ENCODE data around the gene NDUFA3.

DNA sequence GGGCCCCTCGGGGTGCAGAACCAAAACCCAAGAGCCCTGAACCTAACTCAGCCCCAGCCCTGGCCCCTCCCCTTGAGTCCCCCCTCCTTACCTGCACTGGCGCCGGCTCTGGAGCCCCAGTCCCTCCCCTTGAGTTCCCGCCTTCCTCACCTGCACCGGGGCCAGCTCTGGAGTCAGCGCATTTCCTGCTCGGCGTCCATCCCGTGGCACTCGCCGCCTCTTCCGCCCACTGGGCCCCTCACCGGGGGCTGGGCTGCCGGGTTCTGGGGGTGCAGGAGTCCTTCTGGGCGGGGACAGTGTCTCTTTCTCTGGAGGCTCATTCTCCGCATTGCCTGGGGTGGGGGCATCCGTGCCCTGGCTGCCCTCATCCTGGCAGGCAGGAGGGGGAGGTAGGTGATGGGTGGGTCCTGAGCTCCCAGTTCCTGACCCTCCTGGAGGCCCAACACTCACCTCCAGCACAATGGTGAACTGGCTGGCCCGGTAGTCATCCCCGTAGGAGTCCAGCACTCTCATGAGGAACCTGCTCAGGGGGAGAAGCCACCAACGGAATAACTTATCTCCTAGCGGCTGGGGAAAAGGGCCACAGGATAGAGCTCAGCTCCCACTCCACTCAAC lies 5.3 kb downstream of the NDUFA3 start:
- no peak for TF ChIP-seq TAF1 (IDR thresholded peaks at IDR 0.05; ENCODE audit: borderline replicate concordance, insufficient read depth, low read length)
- TF ChIP-seq POLR2AphosphoS5 (IDR thresholded peaks at IDR 0.05; ENCODE audit: low read depth, low read length), result no peak
- TF ChIP-seq, protein P1, sequence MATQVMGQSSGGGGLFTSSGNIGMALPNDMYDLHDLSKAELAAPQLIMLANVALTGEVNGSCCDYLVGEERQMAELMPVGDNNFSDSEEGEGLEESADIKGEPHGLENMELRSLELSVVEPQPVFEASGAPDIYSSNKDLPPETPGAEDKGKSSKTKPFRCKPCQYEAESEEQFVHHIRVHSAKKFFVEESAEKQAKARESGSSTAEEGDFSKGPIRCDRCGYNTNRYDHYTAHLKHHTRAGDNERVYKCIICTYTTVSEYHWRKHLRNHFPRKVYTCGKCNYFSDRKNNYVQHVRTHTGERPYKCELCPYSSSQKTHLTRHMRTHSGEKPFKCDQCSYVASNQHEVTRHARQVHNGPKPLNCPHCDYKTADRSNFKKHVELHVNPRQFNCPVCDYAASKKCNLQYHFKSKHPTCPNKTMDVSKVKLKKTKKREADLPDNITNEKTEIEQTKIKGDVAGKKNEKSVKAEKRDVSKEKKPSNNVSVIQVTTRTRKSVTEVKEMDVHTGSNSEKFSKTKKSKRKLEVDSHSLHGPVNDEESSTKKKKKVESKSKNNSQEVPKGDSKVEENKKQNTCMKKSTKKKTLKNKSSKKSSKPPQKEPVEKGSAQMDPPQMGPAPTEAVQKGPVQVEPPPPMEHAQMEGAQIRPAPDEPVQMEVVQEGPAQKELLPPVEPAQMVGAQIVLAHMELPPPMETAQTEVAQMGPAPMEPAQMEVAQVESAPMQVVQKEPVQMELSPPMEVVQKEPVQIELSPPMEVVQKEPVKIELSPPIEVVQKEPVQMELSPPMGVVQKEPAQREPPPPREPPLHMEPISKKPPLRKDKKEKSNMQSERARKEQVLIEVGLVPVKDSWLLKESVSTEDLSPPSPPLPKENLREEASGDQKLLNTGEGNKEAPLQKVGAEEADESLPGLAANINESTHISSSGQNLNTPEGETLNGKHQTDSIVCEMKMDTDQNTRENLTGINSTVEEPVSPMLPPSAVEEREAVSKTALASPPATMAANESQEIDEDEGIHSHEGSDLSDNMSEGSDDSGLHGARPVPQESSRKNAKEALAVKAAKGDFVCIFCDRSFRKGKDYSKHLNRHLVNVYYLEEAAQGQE (IDR thresholded peaks at IDR 0.05; ENCODE audit: insufficient read depth in 1 of 2, low read depth in 2 of 2, low read length in 2 of 2), result no peak
- no peak for TF ChIP-seq SIN3A (IDR thresholded peaks at IDR 0.05; ENCODE audit: borderline replicate concordance, insufficient read depth, low read length)

Measured in PFSK-1 (cell line).